ENCODE results near the gene ANKRD63. TPM values are rescaled to one million over a fixed set of nuclear protein-coding genes. Genes with fewer than 3 reads are reported as not detected.

The ANKRD63 gene
- total and polyA plus RNA-seq, 2 of the 8 experiments (the other 6 are each of a cell fraction or from before 2014, with no cell fraction given), result 0.18 to 0.26 TPM

DNA sequence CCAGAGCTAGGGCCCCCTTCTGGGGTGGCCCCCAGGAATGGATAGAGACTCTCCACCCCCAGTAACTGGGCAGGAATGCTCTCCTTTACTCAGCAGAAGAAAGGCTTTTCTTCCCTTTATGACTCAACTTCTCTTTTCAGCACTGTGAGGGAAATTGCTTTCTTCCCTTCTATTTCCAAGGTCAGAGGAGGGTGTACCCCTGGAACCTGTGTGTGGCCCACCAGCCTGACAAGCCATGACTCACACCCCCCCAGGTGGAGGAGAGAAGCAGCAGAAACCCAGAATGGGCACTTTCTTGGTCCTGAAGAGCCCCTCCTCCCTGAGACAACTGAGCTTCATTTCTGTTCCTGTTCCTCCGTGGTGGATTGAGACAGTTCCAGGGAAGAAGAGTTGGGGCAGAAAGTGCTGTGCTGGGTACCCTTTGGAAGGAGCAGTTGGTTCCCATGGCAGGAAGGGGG lies 2.7 kb upstream of the ANKRD63 start:
- Histone ChIP-seq H2BK120ac (replicated peaks; ENCODE audit: low read depth, low read length) (no peak overlapping the region), H3K56ac (replicated peaks; ENCODE audit: insufficient read length, low read depth, low read length) (no peak overlapping the region), H3K79me2 (ENCODE audit: control insufficient read depth in 1 of 2, insufficient read depth in 2 of 2, low read length in 2 of 2) (no peaks in the 10 kb centered on the region), H4K20me1 (replicated peaks in 1 of 2; ENCODE audit: control insufficient read depth in 1 of 2, insufficient read depth in 2 of 2, low read length in 2 of 2) (no peaks in the 10 kb centered on the region), H3K36me3 (ENCODE audit: control insufficient read depth in 2 of 4, insufficient read depth in 4 of 4, low read length in 3 of 4) (peaks cover 0 to 15% (median 0%) of the 10 kb centered on the region in 4 experiments; a peak in 1 of 8 replicates), H2BK5ac (ENCODE audit: low read depth, low read length) (no peak overlapping the region), H4K5ac (ENCODE audit: insufficient read length, low read depth, low read length) (no peak overlapping the region), H3K9ac (replicated peaks in 1 of 4; ENCODE audit: extremely low read depth in 1 of 4, low read depth in 3 of 4, low read length in 3 of 4) (no peak overlapping the region), H4K8ac (ENCODE audit: extremely low read depth, insufficient read depth, low read length) (no peak overlapping the region), H3K14ac (ENCODE audit: insufficient read length) (no peak overlapping the region), H3K4me2 (ENCODE audit: insufficient read depth in 1 of 2, low read depth in 2 of 2, low read length in 2 of 2) (peak overlapping the region; percentile 14 to 18; a peak in 2 of 4 replicates), H3K18ac (ENCODE audit: extremely low read depth, low read length) (no peak overlapping the region), H3K27me3 (replicated peaks in 1 of 4; ENCODE audit: control insufficient read depth in 3 of 4, extremely low read depth in 1 of 4, insufficient read depth in 3 of 4, low read length in 3 of 4) (peaks cover 43 to 67% (median 56%) of the 10 kb centered on the region in 4 experiments), H3K79me1 (ENCODE audit: low read depth, low read length) (no peaks in the 10 kb centered on the region; the same call in 1 of the 2 replicates), H2AFZ (ENCODE audit: low read length) (no peak overlapping the region), H3K23ac (ENCODE audit: insufficient read length) (no peak overlapping the region), H3K4ac (replicated peaks; ENCODE audit: insufficient read length, low read depth, low read length) (no peak overlapping the region), H3K23me2 (ENCODE audit: low read depth, low read length) (peaks cover 22% of the 10 kb centered on the region; the same call in 1 of the 2 replicates), H3K9me3 (ENCODE audit: insufficient read depth in 2 of 2, low read depth in 1 of 2, low read length in 1 of 2) (no peaks in the 10 kb centered on the region), H4K91ac (replicated peaks; ENCODE audit: insufficient read length, low read length) (no peak overlapping the region), H3K4me1 (replicated peaks in 1 of 4; ENCODE audit: control insufficient read depth in 3 of 4, insufficient read depth in 4 of 4, low read length in 3 of 4) (peaks cover 16 to 44% (median 33%) of the 10 kb centered on the region in 4 experiments), H2BK12ac (ENCODE audit: low read depth, low read length) (0 out of 2 replicates have a peak overlapping the region, but pooled peaks have one; percentile 19), H3K27ac (ENCODE audit: low read depth, low read length) (no peak overlapping the region), H3K4me3 (ENCODE audit: extremely low read depth in 1 of 4, insufficient read depth in 2 of 4, low read depth in 3 of 4, low read length in 4 of 4) (no peak overlapping the region), H2BK20ac (ENCODE audit: low read length) (no peak overlapping the region), H2AK5ac (ENCODE audit: low read depth, low read length) (peak overlapping the region; percentile 40; the same call in 1 of the 2 replicates), H2BK15ac (ENCODE audit: low read length) (no peak overlapping the region)
- CTCF ChIA-PET (ENCODE audit: partially characterized antibody), result interaction anchor here (0.6 to 16.2 kb wide), 11 partner anchors 11 to 234 kb away, joined by 3 to 518 read pairs (median 3); partner anchors contain the start of genes CCDC9B, INAFM2, PAK6 and PLCB2
- POLR2A ChIA-PET (ENCODE audit: partially characterized antibody), result interaction anchor here (0.9 to 2.3 kb wide), 10 partner anchors 10 to 233 kb away, joined by 3 to 9 read pairs (median 6); partner anchors contain the start of genes INAFM2 and PLCB2
- 15% methylated on average over 1 of the region's 1 CpG; no CpG with 5 or more reads in 1 of the 2 experiments for WGBS, 2 experiments (ENCODE audit: extremely low coverage in 1 of 2, insufficient coverage in 1 of 2, insufficient read length in 1 of 2, insufficient replicate concordance in 2 of 2, low coverage in 1 of 2, low lambda C conversion rate in 2 of 2, missing lambda C conversion rate in 1 of 2)
- FAIRE-seq (no peak), DNase-seq (ENCODE audit: low read depth in 1 of 2, low spot score in 2 of 2) (no peak)
- TF ChIP-seq BCL11A (IDR thresholded peaks at IDR 0.05; ENCODE audit: low read depth in 2 of 2, low read length in 2 of 2) (no peak), POLR2AphosphoS5 (IDR thresholded peaks at IDR 0.05; ENCODE audit: low read depth, low read length) (no peak), CHD1 (IDR thresholded peaks at IDR 0.05; ENCODE audit: low read depth, low read length) (no peak), NRF1 (IDR thresholded peaks at IDR 0.05; ENCODE audit: low read depth, low read length) (no peak), ASH2L (IDR thresholded peaks at IDR 0.05; ENCODE audit: low read length) (no peak), EP300 (IDR thresholded peaks at IDR 0.05; ENCODE audit: borderline replicate concordance in 1 of 2, low read depth in 2 of 2, low read length in 2 of 2) (no peak), CTCF (IDR thresholded peaks at IDR 0.05; ENCODE audit: control extremely low read depth in 1 of 3, insufficient read depth in 1 of 3, low read depth in 1 of 3, low read length in 3 of 3) (no peak), GABPA (IDR thresholded peaks at IDR 0.05; ENCODE audit: borderline replicate concordance, insufficient read depth, low read length) (no peak), EGR1 (IDR thresholded peaks at IDR 0.05; ENCODE audit: borderline replicate concordance, low read depth, low read length) (no peak)
- TF ChIP-seq, protein P1, sequence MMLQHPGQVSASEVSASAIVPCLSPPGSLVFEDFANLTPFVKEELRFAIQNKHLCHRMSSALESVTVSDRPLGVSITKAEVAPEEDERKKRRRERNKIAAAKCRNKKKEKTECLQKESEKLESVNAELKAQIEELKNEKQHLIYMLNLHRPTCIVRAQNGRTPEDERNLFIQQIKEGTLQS (IDR thresholded peaks at IDR 0.05; ENCODE audit: insufficient read depth, low read depth, low read length), result no peak

Measured in H1 (cell line).